HG03460 (cell line): ENCODE results near the gene SSX2IP.
"Not testable (repeated sequence)": the region's sequence is repeated elsewhere in the genome, so short reads cannot be mapped to it uniquely, and the experiment has no call there.

Experiments
- ATAC-seq: cut with Tn5 transposase; IDR thresholded peaks from one replicate; pipeline ENCODE4 v1.9.1; 2021; ENCODE audit not compliant: unreplicated experiment

Gene SSX2IP

GRCh38 chr1:84675631-84676030, 14.6 kb downstream of the SSX2IP start:
- no peak for ATAC-seq

GRCh38 chr1:84675106-84675505, 15.2 kb downstream of the SSX2IP start:
- ATAC-seq: no peak

- ATAC-seq: no peak
These were observed 15.6 kb downstream of the SSX2IP start for GRCh38 chr1:84674705-84675104.

- no peak for ATAC-seq
These were observed 16.2 kb downstream of the SSX2IP start for GRCh38 chr1:84674021-84674420.

GRCh38 chr1:84672080-84672854, 18.0 kb downstream of the SSX2IP start:
- ATAC-seq: no peak

DNA sequence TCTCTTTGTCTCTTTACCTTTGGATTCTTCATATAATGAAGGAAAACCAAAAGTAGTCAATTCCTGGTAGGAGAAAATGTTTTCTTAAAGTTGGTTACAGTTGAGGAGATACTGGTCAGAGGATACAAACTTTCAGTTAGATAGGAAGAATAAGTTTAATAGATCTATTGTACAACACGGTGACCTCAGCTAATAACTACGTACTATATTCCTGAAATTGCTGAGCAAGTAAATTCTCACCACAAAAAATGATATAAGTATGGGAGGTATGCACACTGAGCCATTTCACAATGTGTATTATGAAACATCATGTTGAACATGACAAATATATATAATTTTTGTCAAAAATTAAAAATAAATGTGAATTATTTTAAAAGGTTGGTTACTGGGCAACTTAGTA, 20.4 kb downstream of the SSX2IP start:
- no peak for ATAC-seq

- ATAC-seq: no peak
These were observed 22.1 kb downstream of the SSX2IP start for GRCh38 chr1:84668185-84668584.

DNA sequence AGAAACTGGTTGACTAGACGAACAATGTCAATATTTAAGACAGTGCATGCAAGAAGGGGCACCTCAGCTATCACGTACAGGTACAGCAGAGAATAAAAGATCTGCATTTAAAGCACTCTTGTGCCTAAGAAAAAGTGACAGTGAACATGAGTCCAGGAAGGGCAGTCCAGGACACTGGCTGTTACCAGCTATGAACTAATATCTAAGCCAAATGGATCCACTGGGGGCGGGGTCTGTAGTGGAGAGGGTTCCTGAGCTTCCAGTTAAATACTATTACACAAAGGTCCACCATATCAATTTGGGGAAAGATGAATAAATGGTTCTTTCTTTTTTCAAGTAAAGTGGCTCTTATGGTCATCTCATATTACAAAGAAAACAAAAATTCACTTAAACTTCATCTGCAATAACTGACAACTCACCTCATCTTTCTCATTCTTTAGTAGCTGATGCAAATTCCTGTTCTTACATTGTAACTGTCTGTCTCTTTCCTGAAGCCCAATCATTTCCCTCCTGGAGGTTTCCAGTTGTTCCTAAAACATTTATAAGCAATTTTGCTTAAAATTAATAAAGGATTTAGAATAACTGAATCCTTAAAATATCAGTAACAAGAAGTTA, 24.5 kb downstream of the SSX2IP start:
- ATAC-seq: no peak

DNA sequence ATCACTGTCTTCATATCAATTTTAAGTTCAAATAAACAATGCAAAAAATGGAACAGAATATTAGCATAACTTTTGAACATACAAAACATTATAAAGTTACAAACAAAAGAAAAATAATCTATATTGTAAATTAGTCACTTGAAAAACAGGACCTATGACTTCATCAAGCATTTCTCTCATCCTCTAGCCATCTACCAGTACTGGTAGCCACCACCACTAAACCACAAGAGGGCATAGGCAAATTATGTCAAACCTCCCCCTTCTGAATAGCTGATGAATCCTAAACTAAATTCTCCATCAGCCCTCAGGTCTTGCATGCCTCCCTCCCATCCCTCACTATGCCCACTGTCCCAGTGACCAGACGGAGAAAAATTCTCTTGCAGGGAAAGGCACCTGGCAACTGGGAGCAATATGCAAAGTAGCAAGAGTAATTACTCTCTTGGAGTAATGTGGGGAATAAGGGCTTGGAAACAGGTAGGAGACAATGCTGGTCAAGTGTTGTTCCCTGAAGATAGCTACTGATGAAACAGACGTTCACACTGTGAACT, 37.1 kb downstream of the SSX2IP start:
- ATAC-seq: no peak

DNA sequence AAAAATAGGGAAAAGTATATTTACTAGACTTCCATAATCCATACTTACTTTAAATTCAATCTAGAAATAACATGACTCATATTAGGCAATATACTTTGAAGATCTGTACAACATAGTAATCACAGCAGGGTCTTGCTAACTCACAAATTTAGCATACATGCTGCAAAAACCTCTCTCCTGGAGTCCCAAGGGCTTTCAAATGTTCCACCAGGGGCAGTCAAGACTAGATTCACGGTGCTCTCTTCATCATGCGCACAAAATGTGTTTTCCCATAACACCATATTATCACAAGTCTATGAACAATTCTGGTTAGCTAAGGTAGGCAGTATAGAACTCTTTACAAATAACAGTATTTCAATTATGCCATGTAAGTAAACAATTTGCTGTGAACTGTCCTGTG, 45.8 kb downstream of the SSX2IP start:
- no peak for ATAC-seq

DNA sequence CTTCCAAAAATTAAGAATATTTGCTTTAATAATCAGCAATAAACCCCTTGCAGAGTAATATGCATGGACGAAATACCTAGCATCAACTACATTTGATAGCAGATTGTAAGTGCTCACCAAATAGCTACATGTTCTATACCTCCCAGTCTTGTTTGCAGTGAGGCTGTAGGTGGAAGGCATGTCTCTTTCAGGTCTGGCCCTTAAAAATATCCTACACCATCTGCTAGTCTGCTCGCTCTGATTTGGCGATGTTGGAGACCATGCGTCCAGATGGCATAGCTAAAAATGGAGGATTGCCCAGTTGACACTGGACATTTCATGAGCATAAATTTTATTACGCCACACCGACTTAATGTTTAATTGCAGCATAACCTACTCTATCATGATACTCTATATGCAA, 47.1 kb downstream of the SSX2IP start:
- no peak for ATAC-seq

- ATAC-seq: no peak
These were observed 47.5 kb downstream of the SSX2IP start for GRCh38 chr1:84642774-84643173.

DNA sequence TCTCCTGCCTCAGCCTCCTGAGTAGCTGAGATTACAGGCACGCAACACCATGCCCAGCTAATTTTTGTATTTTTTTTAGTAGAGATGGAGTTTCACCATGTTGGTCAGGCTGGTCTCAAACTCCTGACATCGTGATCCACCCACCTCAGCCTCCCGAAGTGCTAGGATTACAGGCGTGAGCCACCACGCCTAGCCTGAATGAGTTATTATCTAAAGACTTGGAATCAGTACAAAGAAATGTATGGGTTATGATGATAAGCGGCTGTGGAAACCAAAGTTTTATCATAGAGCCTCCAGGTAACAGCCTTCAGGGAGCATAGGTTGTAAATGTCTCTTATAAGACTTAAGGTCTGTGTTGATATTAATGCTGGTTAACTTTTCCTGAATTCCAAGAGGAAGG, 50.5 kb downstream of the SSX2IP start:
- not testable (repeated sequence) for ATAC-seq

- no peak for ATAC-seq
These were observed 54.8 kb downstream of the SSX2IP start for GRCh38 chr1:84635429-84635828.

GRCh38 chr1:84634536-84635205, 55.6 kb downstream of the SSX2IP start:
- no peak for ATAC-seq

DNA sequence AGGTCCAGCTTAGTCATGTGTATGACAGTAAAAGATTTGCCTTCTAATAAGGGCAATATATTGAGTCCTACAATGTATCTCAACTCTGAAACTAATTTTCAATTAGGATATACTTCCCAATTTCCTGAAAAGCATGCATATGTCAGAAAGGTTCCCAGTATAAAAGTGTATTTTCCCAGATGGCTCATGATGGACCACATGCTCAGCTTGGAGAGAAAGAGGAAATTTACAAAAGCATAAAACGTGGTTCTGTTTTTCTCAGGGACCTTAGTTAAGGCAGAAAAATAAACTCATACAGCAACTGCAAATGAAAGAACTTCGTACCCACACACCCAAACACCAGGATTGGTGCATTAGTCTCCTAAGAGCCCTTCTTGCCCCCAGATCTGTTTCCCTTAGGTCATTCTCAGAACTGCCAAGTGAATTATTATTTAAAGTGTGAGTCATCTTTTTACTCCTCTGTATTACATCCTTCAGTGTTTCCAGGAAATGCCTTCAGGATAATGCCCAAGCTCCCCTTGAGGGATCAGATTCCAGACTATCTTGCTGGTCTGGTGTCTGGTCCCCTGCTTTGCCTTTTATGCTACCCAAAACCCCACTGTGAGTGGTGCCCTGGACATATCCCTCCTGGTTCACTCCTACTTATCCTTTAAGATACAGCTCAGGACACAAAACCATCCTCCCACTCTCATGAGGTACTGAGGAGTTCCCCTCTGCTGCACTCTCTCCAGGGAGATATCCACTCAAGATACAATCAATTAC, 57.4 kb downstream of the SSX2IP start:
- no peak for ATAC-seq

GRCh38 chr1:84632137-84632536, 58.1 kb downstream of the SSX2IP start:
- no peak for ATAC-seq

GRCh38 chr1:84624876-84625275, 65.4 kb downstream of the SSX2IP start:
- ATAC-seq: no peak

DNA sequence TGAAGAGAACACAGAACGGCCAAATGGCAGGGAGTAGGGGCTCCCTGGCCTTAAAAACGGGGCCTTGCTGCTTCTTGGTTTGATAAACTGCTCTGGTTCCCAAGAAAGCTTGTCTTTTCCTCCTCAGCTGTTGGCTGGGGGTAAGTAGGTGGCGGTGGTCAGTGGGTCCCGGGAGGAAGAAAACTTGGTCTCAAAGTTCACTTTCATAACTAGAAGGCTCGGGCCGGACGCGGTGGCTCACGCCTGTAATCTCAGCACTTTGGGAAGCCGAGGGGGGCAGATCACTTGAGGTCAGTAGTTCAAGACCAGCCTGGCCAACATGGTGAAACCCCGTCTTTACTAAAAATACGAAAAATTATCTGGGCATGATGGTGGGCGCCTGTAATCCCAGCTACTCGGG, 68.7 kb downstream of the SSX2IP start:
- no peak for ATAC-seq

GRCh38 chr1:84620720-84621313, 69.4 kb downstream of the SSX2IP start:
- ATAC-seq: peak; percentile 95
